ENCODE measurements around the gene DFFA. TPM values are rescaled to one million over a fixed set of nuclear protein-coding genes. Genes with fewer than 3 reads are reported as not detected.

The DFFA gene
- total and polyA plus RNA-seq, 2 donors (not counting 1 experiment from before 2014, with no cell fraction given) = 27.8 to 33.5 TPM

DNA sequence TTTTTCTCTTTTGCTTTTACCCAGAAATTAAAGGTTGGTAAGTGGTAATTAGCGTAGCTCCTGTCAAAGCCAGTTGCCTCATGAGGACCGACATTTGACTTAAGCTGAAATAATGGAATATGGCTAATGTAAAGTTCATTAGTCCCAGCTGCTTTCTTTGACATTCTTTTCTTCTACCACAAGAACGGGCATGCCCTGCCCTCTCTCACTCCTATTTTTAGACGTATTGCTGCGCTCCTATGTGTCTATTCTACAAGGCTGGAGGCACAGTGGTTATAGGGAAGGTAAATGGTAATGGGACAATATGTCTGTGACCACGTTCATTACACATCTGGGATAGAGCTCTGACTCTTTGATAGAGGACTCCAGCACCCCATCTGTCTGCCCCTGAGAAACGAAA, 15.7 kb downstream of the DFFA start:
- Histone ChIP-seq H4K20me1 (ENCODE audit: control insufficient read depth, extremely low read depth, insufficient read depth, low read length) (no peaks in the 10 kb centered on the region), H3K79me2 (ENCODE audit: control insufficient read depth, insufficient read depth, low read length) (no peaks in the 10 kb centered on the region), H3K36me3 (ENCODE audit: control insufficient read depth, insufficient read depth, low read length) (peaks cover 3% of the 10 kb centered on the region), H3K4me2 (ENCODE audit: extremely low read depth, insufficient read depth, low read length) (no peak overlapping the region), H3K27ac (ENCODE audit: insufficient read depth, low read length) (no peak overlapping the region), H3K9ac (ENCODE audit: insufficient read depth, low read length) (no peak overlapping the region), H3K27me3 (ENCODE audit: control insufficient read depth, insufficient read depth, low read length) (no peaks in the 10 kb centered on the region), H3K9me3 (ENCODE audit: control insufficient read depth, insufficient read depth, low read depth, low read length) (no peaks in the 10 kb centered on the region), H3K4me3 (replicated peaks in 1 of 4; ENCODE audit: control extremely low read depth in 1 of 4, insufficient read depth in 1 of 4, low read depth in 3 of 4, low read length in 4 of 4) (no peak overlapping the region), H3K4me1 (ENCODE audit: control insufficient read depth, extremely low read depth, insufficient read depth, low read length) (peaks cover 4% of the 10 kb centered on the region), H2AFZ (ENCODE audit: low read length) (no peak overlapping the region)
- no peak for TF ChIP-seq EZH2 (IDR thresholded peaks at IDR 0.05; ENCODE audit: low read length, missing control alignments)
- no peak for TF ChIP-seq CTCF (conservative IDR thresholded peaks at IDR 0.05 in 1 of 2, IDR thresholded peaks at IDR 0.05 in 1 of 2; ENCODE audit: low read depth in 1 of 2, low read length in 2 of 2)
- DNase-seq (ENCODE audit: low read depth in 2 of 2) = no peak

- peaks cover 4% of the 10 kb centered on the region for H3K4me1 ChIP-seq (ENCODE audit: control insufficient read depth, extremely low read depth, insufficient read depth, low read length)
- H4K20me1 ChIP-seq (ENCODE audit: control insufficient read depth, extremely low read depth, insufficient read depth, low read length) = no peaks in the 10 kb centered on the region
- no peaks in the 10 kb centered on the region for H3K9me3 ChIP-seq (ENCODE audit: control insufficient read depth, insufficient read depth, low read depth, low read length)
- H3K36me3 ChIP-seq (ENCODE audit: control insufficient read depth, insufficient read depth, low read length) = peaks cover 3% of the 10 kb centered on the region
- no peak overlapping the region for H2AFZ ChIP-seq (ENCODE audit: low read length)
- H3K27me3 ChIP-seq (ENCODE audit: control insufficient read depth, insufficient read depth, low read length) = no peaks in the 10 kb centered on the region
- H3K79me2 ChIP-seq (ENCODE audit: control insufficient read depth, insufficient read depth, low read length) = no peaks in the 10 kb centered on the region
- H3K4me3 ChIP-seq (replicated peaks in 1 of 4; ENCODE audit: control extremely low read depth in 1 of 4, insufficient read depth in 1 of 4, low read depth in 3 of 4, low read length in 4 of 4) = no peak overlapping the region
- no peak overlapping the region for H3K9ac ChIP-seq (ENCODE audit: insufficient read depth, low read length)
- H3K4me2 ChIP-seq (ENCODE audit: extremely low read depth, insufficient read depth, low read length) = no peak overlapping the region
- no peak overlapping the region for H3K27ac ChIP-seq (ENCODE audit: insufficient read depth, low read length)
- DNase-seq (ENCODE audit: low read depth in 2 of 2) = no peak
- TF ChIP-seq EZH2 (IDR thresholded peaks at IDR 0.05; ENCODE audit: low read length, missing control alignments) (no peak), CTCF (conservative IDR thresholded peaks at IDR 0.05 in 1 of 2, IDR thresholded peaks at IDR 0.05 in 1 of 2; ENCODE audit: low read depth in 1 of 2, low read length in 2 of 2) (no peak)
Measured at GRCh38 chr1:10456048-10456447, 16.3 kb downstream of the DFFA start.

DNA sequence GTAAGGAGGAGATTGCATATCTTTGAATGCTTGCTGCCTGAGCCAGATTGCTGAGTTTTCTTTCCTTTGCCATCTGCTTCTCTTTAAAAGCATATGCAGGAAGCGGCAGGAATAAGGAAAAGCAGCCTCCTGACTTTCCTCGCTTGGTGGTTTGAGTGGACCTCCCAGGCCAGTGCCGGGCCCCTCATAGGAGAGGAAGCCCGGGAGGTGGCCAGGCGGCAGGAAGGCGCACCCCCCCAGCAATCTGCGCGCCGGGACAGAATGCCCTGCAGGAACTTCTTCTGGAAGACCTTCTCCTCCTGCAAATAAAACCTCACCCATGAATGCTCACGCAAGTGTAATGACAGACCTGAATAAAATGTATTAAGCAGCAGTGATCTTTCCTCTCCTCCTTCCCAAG, 21.0 kb downstream of the DFFA start:
- H3K27me3 ChIP-seq (ENCODE audit: control insufficient read depth, insufficient read depth, low read length) = no peaks in the 10 kb centered on the region
- no peaks in the 10 kb centered on the region for H3K79me2 ChIP-seq (ENCODE audit: control insufficient read depth, insufficient read depth, low read length)
- DNase-seq (ENCODE audit: low read depth in 2 of 2) = peak; percentile 27 to 33
- H4K20me1 ChIP-seq (ENCODE audit: control insufficient read depth, extremely low read depth, insufficient read depth, low read length) = no peaks in the 10 kb centered on the region
- H3K9ac ChIP-seq (ENCODE audit: insufficient read depth, low read length) = no peak overlapping the region
- peak overlapping the region in 1 of 4 experiments; percentile 38 for H3K4me3 ChIP-seq (replicated peaks in 1 of 4; ENCODE audit: control extremely low read depth in 1 of 4, insufficient read depth in 1 of 4, low read depth in 3 of 4, low read length in 4 of 4)
- H3K9me3 ChIP-seq (ENCODE audit: control insufficient read depth, insufficient read depth, low read depth, low read length) = no peaks in the 10 kb centered on the region
- peaks cover 2% of the 10 kb centered on the region for H3K4me1 ChIP-seq (ENCODE audit: control insufficient read depth, extremely low read depth, insufficient read depth, low read length)
- peak overlapping the region; percentile 29 for H2AFZ ChIP-seq (ENCODE audit: low read length)
- peak overlapping the region; percentile 68 for H3K4me2 ChIP-seq (ENCODE audit: extremely low read depth, insufficient read depth, low read length)
- H3K27ac ChIP-seq (ENCODE audit: insufficient read depth, low read length) = peak overlapping the region; percentile 39
- no peak for TF ChIP-seq EZH2 (IDR thresholded peaks at IDR 0.05; ENCODE audit: low read length, missing control alignments)
- no peak for TF ChIP-seq CTCF (conservative IDR thresholded peaks at IDR 0.05 in 1 of 2, IDR thresholded peaks at IDR 0.05 in 1 of 2; ENCODE audit: low read depth in 1 of 2, low read length in 2 of 2)
- no peaks in the 10 kb centered on the region for H3K36me3 ChIP-seq (ENCODE audit: control insufficient read depth, insufficient read depth, low read length)
